CD4-positive, alpha-beta memory T cell (primary cell): ENCODE data around the gene TUBA4A. TPM values are rescaled to one million over a fixed set of nuclear protein-coding genes. Genes with fewer than 3 reads are reported as not detected.
A peak's percentile ranks its signal among the peaks of the same experiment; 100 is the strongest.
"Not testable (repeated sequence)": the region's sequence is repeated elsewhere in the genome, so short reads cannot be mapped to it uniquely, and the experiment has no call there.

Experiments used
- CTCF ChIA-PET: fragments of 350-600 bp; sonication (Branson Sonifier 250); formaldehyde crosslinking; loops from one replicate; lab custom pipeline; 2021; ENCODE audit warnings: inconsistent platforms; ENCODE audit not compliant: partially characterized antibody; lab: Charles Lee
- POLR2A ChIA-PET: fragments of 350-600 bp; sonication (Branson Sonifier 250); formaldehyde crosslinking; loops from one replicate; lab custom pipeline; 2021; ENCODE audit not compliant: partially characterized antibody; lab: Charles Lee
- DNase-seq, 5 donors: peaks; one replicate each; pipeline versions ENCODE4 v3.0.0 to v3.0.0-alpha.2; 2020 to 2022; ENCODE audit warnings: mixed read lengths in 1 of 5
- H3K27ac ChIP-seq: one replicate; pipeline ENCODE4 v1.7.0; 2013; ENCODE audit warnings: low read depth, low read length
- H3K27me3 ChIP-seq: 2 replicates; pipeline ENCODE4 v1.7.0; 2013; ENCODE audit warnings: mild to moderate bottlenecking, low read length, moderate library complexity; ENCODE audit not compliant: insufficient read depth
- H3K36me3 ChIP-seq: 2 replicates; pipeline ENCODE4 v1.7.0; 2013; ENCODE audit warnings: mild to moderate bottlenecking, low read length, moderate library complexity; ENCODE audit not compliant: insufficient read depth
- H3K4me1 ChIP-seq: 2 replicates; pipeline ENCODE4 v1.7.0; 2013; ENCODE audit warnings: mild to moderate bottlenecking, low read length, moderate library complexity; ENCODE audit not compliant: insufficient read depth
- H3K4me3 ChIP-seq, 2 donors: one replicate each; pipeline ENCODE4 v1.7.0; 2013; ENCODE audit warnings: low read length in 2 of 2, mild to moderate bottlenecking in 1 of 2
- H3K9me3 ChIP-seq, 2 donors: one replicate each; pipeline ENCODE4 v1.7.0; 2013; ENCODE audit warnings: low read length in 2 of 2, control low read depth in 1 of 2; ENCODE audit not compliant: control insufficient read depth in 1 of 2
- H3K27ac Mint-ChIP-seq, 7 donors: one replicate each; pipeline ENCODE4 v1.8.0; 2020 to 2021; ENCODE audit warnings: mixed read lengths in 7 of 7, mild to moderate bottlenecking in 6 of 7, inconsistent platforms in 3 of 7, moderate library complexity in 3 of 7
- H3K27me3 Mint-ChIP-seq, 2 donors: one replicate each; pipeline ENCODE4 v1.8.0; 2020 to 2021; ENCODE audit warnings: mixed read lengths in 2 of 2
- H3K36me3 Mint-ChIP-seq, 2 donors: one replicate each; pipeline ENCODE4 v1.8.0; 2020 to 2021; ENCODE audit warnings: mixed read lengths in 2 of 2, inconsistent platforms in 1 of 2, mild to moderate bottlenecking in 1 of 2
- H3K4me1 Mint-ChIP-seq, 4 donors: one replicate each; pipeline ENCODE4 v1.8.0; 2020 to 2021; ENCODE audit warnings: mixed read lengths in 4 of 4, mild to moderate bottlenecking in 1 of 4
- H3K4me3 Mint-ChIP-seq, 8 donors: one replicate each; pipeline ENCODE4 v1.8.0; 2020 to 2021; ENCODE audit warnings: mixed read lengths in 8 of 8, mild to moderate bottlenecking in 7 of 8, moderate library complexity in 6 of 8, inconsistent platforms in 3 of 8
- H3K9me3 Mint-ChIP-seq, 8 donors: one replicate each; pipeline ENCODE4 v1.8.0; 2020 to 2021; ENCODE audit warnings: mixed read lengths in 8 of 8, mild to moderate bottlenecking in 5 of 8, inconsistent platforms in 3 of 8, moderate library complexity in 1 of 8
- intact Hi-C: fragments of 100-400 bp; cut with micrococcal nuclease; formaldehyde crosslinking; loops from one replicate; pipeline ENCODE4 v1.15.1; 2023
- microRNA-seq: library from miRNA; unstranded; fragments of <30 nt; microRNA quantifications from one replicate; pipeline ENCODE4 v1.2.0, GENCODE V29; 2021; ENCODE audit warnings: borderline replicate concordance, borderline number of aligned reads, borderline microRNAs expressed, mixed read lengths
- polyA plus RNA-seq, 2 donors: library from polyadenylated mRNA; unstranded; fragments of 300-500 nt; fragmentation: Illumina TruSeq; gene quantifications; one replicate each; pipeline ENCODE4 v1.2.3, GENCODE V29; 2021
- total RNA-seq, 2 experiments: library from RNA; stranded (reverse); gene quantifications; one replicate each; pipeline ENCODE4 v1.2.3, GENCODE V29; 2021

Gene TUBA4A
- total and polyA plus RNA-seq, 4 experiments from 2014 or later = 157 to 268 (median 251) TPM

DNA sequence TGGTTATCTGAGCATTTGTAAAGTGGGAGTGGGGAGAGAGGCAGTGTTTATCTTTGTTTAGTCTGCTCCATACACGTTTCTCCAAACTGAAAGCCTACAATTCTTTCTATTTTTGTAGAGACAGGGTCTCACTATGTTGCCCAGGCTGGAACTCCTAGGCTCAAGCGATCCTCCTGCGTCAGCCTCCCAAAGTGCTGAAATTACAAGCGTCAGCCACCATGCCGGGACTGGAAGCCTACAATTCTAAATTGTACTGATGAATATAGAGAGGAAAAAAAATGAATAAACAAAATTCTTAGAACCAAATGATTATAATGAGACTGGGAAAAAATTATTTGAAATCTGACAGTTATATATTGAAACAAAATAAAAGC lies 48.6 kb downstream of the TUBA4A start:
- ChIA-PET CTCF (interaction anchor here (1.0 to 4.2 kb wide), 4 partner anchors 9 to 90 kb away, joined by 3 to 22 read pairs (median 3); no protein-coding TSS in a partner anchor), POLR2A (interaction anchor here (1.6 to 15.3 kb wide), 7 partner anchors 12 to 89 kb away, joined by 3 to 424 read pairs (median 40); partner anchors contain the start of genes ABCB6, CNPPD1, RETREG2 and SLC23A3)
- Histone ChIP-seq H3K4me1 (peaks cover 26% of the 10 kb centered on the region), H3K27ac (no peak overlapping the region), H3K27me3 (no peaks in the 10 kb centered on the region), H3K36me3 (peaks cover 24% of the 10 kb centered on the region), H3K4me3 (no peak overlapping the region), H3K9me3 (no peaks in the 10 kb centered on the region)
- H3K36me3 Mint-ChIP-seq = peaks cover 11 to 21% of the 10 kb centered on the region in 2 donors
- H3K27ac Mint-ChIP-seq = peak overlapping the region in 6 of 7 donors; percentile 14 to 93 (median 47)
- no peak for DNase-seq
- H3K27me3 Mint-ChIP-seq = no peaks in the 10 kb centered on the region
- intact Hi-C loops = no loop called here
- H3K4me1 Mint-ChIP-seq = peaks cover 18 to 43% (median 29%) of the 10 kb centered on the region in 4 donors
- H3K4me3 Mint-ChIP-seq = peak overlapping the region in 5 of 8 donors; percentile 15 to 52 (median 35)
- no peaks in the 10 kb centered on the region for H3K9me3 Mint-ChIP-seq

DNA sequence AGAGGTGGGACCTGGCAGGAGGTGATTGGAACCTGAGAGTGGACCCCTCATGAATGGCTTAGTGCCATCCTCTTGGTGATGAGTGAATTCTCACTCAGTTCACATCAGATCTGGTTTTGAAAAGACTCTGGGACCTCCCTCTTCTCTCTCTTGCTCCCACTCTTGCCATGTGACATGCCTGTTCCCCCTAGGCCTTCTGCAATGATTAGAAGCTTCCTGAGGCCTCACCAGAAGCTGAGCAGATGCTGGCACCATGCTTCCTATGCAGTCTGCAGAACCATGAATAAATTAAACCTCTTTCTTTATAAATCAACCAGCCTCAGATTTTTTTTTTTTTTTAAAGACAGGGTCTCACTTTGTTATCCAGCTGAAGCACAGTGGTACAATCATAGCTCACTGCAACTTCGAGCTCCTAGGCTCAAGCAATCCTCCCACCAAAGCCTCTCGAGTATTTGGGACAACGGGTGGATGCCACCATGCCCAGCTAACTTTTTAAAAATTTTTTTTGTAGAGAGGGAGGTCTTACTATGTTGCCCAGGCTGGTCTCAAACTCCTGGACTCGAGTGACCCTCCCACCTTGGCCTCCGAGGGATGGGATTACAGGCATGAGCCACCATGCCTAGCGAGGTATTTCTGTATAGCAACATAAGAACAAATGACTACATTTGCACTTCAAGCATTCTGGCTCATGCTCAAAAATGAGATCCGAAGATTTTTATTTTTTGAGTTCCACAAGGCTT lies 49.1 kb downstream of the TUBA4A start:
- no peak overlapping the region for H3K4me3 ChIP-seq
- ChIA-PET POLR2A (interaction anchor here (1.6 kb wide), 1 partner anchor 49 kb away, joined by 3 read pairs; the partner anchor contains the start of genes TUBA4A and TUBA4B), CTCF (interaction anchor here (0.8 to 1.2 kb wide), 4 partner anchors 34 to 91 kb away, joined by 3 to 4 read pairs (median 4); no protein-coding TSS in a partner anchor)
- Mint-ChIP-seq H3K27me3 (peaks cover under 1% of the 10 kb centered on the region in 2 donors), H3K36me3 (peaks cover 10 to 18% of the 10 kb centered on the region in 2 donors), H3K9me3 (no peaks in the 10 kb centered on the region), H3K4me3 (peak overlapping the region in 3 of 8 donors; percentile 15 to 35 (median 20)), H3K27ac (peak overlapping the region in 2 of 7 donors; percentile 63 to 93), H3K4me1 (peaks cover 18 to 38% (median 26%) of the 10 kb centered on the region in 4 donors)
- H3K9me3 ChIP-seq = no peaks in the 10 kb centered on the region
- no peak overlapping the region for H3K27ac ChIP-seq
- H3K4me1 ChIP-seq = peaks cover 20% of the 10 kb centered on the region
- peaks cover 21% of the 10 kb centered on the region for H3K36me3 ChIP-seq
- intact Hi-C loops = no loop called here
- H3K27me3 ChIP-seq = no peaks in the 10 kb centered on the region
- DNase-seq = no peak

DNA sequence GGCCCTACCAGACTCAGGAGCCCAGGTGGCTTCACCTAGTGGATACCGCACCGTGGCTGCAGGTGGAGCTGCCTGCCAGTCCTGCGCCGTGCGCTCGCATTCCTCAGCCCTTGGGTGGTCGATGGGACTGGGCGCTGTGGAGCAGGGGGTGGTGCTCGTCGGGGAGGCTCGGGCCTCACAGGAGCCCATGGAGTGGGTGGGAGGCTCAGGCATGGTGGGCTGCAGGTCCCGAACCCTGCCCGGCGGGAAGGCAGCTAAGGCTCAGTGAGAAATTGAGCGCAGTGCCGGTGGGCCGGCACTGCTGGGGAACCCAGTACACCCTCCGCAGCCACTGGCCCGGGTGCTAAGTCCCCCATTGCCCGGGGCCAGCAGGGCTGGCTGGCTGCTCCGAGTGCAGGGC lies 52.4 kb downstream of the TUBA4A start:
- ChIA-PET CTCF (interaction anchor here (1.4 to 3.4 kb wide), 5 partner anchors 10 to 94 kb away, joined by 3 to 15 read pairs (median 7); no protein-coding TSS in a partner anchor), POLR2A (interaction anchor here (1.5 to 2.5 kb wide), 2 partner anchors 20 to 25 kb away, joined by 4 to 8 read pairs; partner anchors contain the start of gene CNPPD1)
- H3K27me3 Mint-ChIP-seq, H3K9me3 Mint-ChIP-seq, H3K27ac Mint-ChIP-seq, H3K27ac ChIP-seq, DNase-seq, H3K9me3 ChIP-seq, H3K36me3 Mint-ChIP-seq, H3K4me3 Mint-ChIP-seq, H3K27me3 ChIP-seq, intact Hi-C loops, H3K36me3 ChIP-seq, H3K4me3 ChIP-seq, H3K4me1 ChIP-seq: not testable (repeated sequence)
- H3K4me1 Mint-ChIP-seq = peaks cover 6 to 13% (median 8%) of the 10 kb centered on the region in 4 donors

DNA sequence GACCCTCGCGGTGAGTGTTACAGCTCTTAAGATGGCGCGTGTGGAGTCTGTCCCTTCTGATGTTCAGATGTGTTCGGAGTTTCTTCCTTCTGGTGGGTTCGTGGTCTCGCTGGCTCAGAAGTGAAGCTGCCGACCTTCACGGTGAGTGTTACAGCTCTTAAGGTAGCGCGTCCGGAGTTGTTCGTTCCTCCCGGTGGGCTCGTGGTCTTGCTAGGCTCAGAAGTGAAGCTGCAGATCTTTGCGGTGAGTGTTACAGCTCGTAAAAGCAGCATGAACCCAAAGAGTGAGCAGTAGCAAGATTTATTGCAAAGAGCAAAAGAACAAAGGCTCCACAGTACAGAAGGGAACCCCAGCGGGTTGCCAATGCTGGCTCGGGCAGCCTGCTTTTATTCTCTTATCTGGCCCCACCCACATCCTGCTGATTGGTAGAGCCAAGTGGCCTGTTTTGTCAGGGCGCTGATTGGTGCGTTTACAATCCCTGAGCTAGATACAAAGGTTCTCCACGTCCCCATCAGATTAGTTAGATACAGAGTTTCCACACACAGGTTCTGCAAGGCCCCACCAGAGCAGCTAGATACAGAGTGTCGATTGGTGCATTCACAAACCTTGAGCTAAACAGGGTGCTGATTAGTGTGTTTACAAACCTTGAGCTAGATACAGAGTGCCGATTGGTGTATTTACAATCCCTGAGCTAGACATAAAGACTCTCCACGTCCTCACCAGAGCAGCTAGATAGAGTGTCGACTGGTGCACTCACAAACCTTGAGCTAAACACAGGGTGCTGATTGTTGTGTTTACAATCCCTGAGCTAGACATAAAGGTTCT lies 53.0 kb downstream of the TUBA4A start:
- DNase-seq = peak in 1 of 5 donors; percentile 15

More for the DNA sequence above, 53.0 kb downstream of the TUBA4A start:
- H3K27me3 Mint-ChIP-seq, intact Hi-C loops, H3K27ac ChIP-seq, H3K27me3 ChIP-seq, H3K36me3 Mint-ChIP-seq, H3K4me1 ChIP-seq, H3K36me3 ChIP-seq, H3K9me3 Mint-ChIP-seq, H3K4me1 Mint-ChIP-seq, H3K4me3 ChIP-seq, H3K9me3 ChIP-seq: not testable (repeated sequence)
- ChIA-PET POLR2A (interaction anchor here (1.5 to 2.5 kb wide), 2 partner anchors 19 to 24 kb away, joined by 4 to 8 read pairs; partner anchors contain the start of gene CNPPD1), CTCF (interaction anchor here (1.4 to 3.4 kb wide), 5 partner anchors 10 to 94 kb away, joined by 3 to 15 read pairs (median 7); no protein-coding TSS in a partner anchor)
- H3K27ac Mint-ChIP-seq = peak overlapping the region in 6 of 7 donors; percentile 47 to 94 (median 67)
- H3K4me3 Mint-ChIP-seq = peak overlapping the region; percentile 63 to 83 (median 81)

Small RNA genes lying within 50 kb of the gene (microRNA-seq; reads per million reads assigned to microRNA genes)
- gene MIR153-1 = not detected

Other genes starting within 250 kb of the TUBA4A start
- not detected for gene CFAP65, start 212.4 kb downstream of the TUBA4A start, total RNA-seq
- not detected for gene CFAP65, start 212.4 kb downstream of the TUBA4A start, polyA plus RNA-seq
- under 1 TPM in 1 of 2 experiments, not detected in 1; 0.17 TPM for gene IHH, start 193.0 kb downstream of the TUBA4A start, total RNA-seq
- not detected for gene IHH, start 193.0 kb downstream of the TUBA4A start, polyA plus RNA-seq
- gene NHEJ1, start 93.1 kb downstream of the TUBA4A start, total RNA-seq = 10 to 100 TPM; 14.1 to 15.5 TPM
- gene NHEJ1, start 93.1 kb downstream of the TUBA4A start, polyA plus RNA-seq = 10 to 100 TPM; 25.5 to 27.5 TPM
- gene SLC23A3, start 83.9 kb downstream of the TUBA4A start, total RNA-seq = 10 to 100 TPM; 11.8 to 12.1 TPM
- gene SLC23A3, start 83.9 kb downstream of the TUBA4A start, polyA plus RNA-seq = not detected
- 10 to 100 TPM; 79.3 to 83.3 TPM for gene CNPPD1, start 77.0 kb downstream of the TUBA4A start, total RNA-seq
- gene CNPPD1, start 77.0 kb downstream of the TUBA4A start, polyA plus RNA-seq = 10 to 100 TPM; 76.5 to 82.2 TPM
- gene RETREG2, start 75.6 kb downstream of the TUBA4A start, total RNA-seq = 100 to 1,000 TPM; 123 to 128 TPM
- 10 to 100 TPM; 76.5 to 82.2 TPM for gene RETREG2, start 75.6 kb downstream of the TUBA4A start, polyA plus RNA-seq
- 10 to 100 TPM; 73.3 to 79.8 TPM for gene ZFAND2B, start 47.1 kb downstream of the TUBA4A start, total RNA-seq
- 10 to 100 TPM; 76.3 to 81.5 TPM for gene ZFAND2B, start 47.1 kb downstream of the TUBA4A start, polyA plus RNA-seq
- 10 to 100 TPM; 10.7 to 11.1 TPM for gene ABCB6, start 35.0 kb downstream of the TUBA4A start, total RNA-seq
- 1 to 10 TPM; 1.4 to 4.3 TPM for gene ABCB6, start 35.0 kb downstream of the TUBA4A start, polyA plus RNA-seq
- gene ATG9A, start 24.3 kb downstream of the TUBA4A start, total RNA-seq = 10 to 100 TPM; 48.7 to 53.0 TPM
- 10 to 100 TPM; 10.3 to 27.8 TPM for gene ATG9A, start 24.3 kb downstream of the TUBA4A start, polyA plus RNA-seq
- 100 to 1,000 TPM; 244 to 260 TPM for gene ANKZF1, start 24.1 kb downstream of the TUBA4A start, total RNA-seq
- gene ANKZF1, start 24.1 kb downstream of the TUBA4A start, polyA plus RNA-seq = 10 to 100 TPM; 22.1 to 49.5 TPM
- gene GLB1L, start 8.5 kb downstream of the TUBA4A start, total RNA-seq = 1 to 10 TPM; 1.5 to 2.5 TPM
- under 1 TPM; 0.26 to 0.68 TPM for gene GLB1L, start 8.5 kb downstream of the TUBA4A start, polyA plus RNA-seq
- 10 to 100 TPM; 19.3 to 21.1 TPM for gene STK16, start 8.4 kb downstream of the TUBA4A start, total RNA-seq
- gene STK16, start 8.4 kb downstream of the TUBA4A start, polyA plus RNA-seq = 10 to 100 TPM; 15.3 to 15.4 TPM
- not detected for gene TUBA4B, start 675 bp downstream of the TUBA4A start, total RNA-seq
- gene TUBA4B, start 675 bp downstream of the TUBA4A start, polyA plus RNA-seq = not detected
- 100 to 1,000 TPM; 110 to 117 TPM for gene DNAJB2, start 25.4 kb upstream of the TUBA4A start, total RNA-seq
- 1 to 10 TPM; 4.1 to 6.8 TPM for gene DNAJB2, start 25.4 kb upstream of the TUBA4A start, polyA plus RNA-seq
- gene PTPRN, start 55.5 kb upstream of the TUBA4A start, total RNA-seq = not detected
- under 1 TPM in 1 of 2 donors, not detected in 1; 0.31 TPM for gene PTPRN, start 55.5 kb upstream of the TUBA4A start, polyA plus RNA-seq
- not detected for gene RESP18, start 78.8 kb upstream of the TUBA4A start, total RNA-seq
- gene RESP18, start 78.8 kb upstream of the TUBA4A start, polyA plus RNA-seq = not detected
- 10 to 100 TPM; 70.4 to 75.9 TPM for gene DNPEP, start 134.0 kb upstream of the TUBA4A start, total RNA-seq
- 10 to 100 TPM; 57.8 to 73.3 TPM for gene DNPEP, start 134.0 kb upstream of the TUBA4A start, polyA plus RNA-seq
- not detected for gene DES, start 164.5 kb upstream of the TUBA4A start, total RNA-seq
- gene DES, start 164.5 kb upstream of the TUBA4A start, polyA plus RNA-seq = not detected
- gene SPEG, start 180.9 kb upstream of the TUBA4A start, total RNA-seq = 1 to 10 TPM; 8.8 to 9.0 TPM
- under 1 TPM; 0.15 to 0.20 TPM for gene SPEG, start 180.9 kb upstream of the TUBA4A start, polyA plus RNA-seq
- 10 to 100 TPM; 45.2 to 48.3 TPM for gene GMPPA, start 245.0 kb upstream of the TUBA4A start, total RNA-seq
- 10 to 100 TPM; 30.4 to 31.0 TPM for gene GMPPA, start 245.0 kb upstream of the TUBA4A start, polyA plus RNA-seq